SK-N-SH (cell line): Measurements from ENCODE around the gene RARRES1.

ENCODE experiments used
- CHD2 ChIP-seq: fragments of 150-350 bp; IDR thresholded peaks from 2 replicates; pipeline ENCODE4 v1.6.1; 2018; ENCODE audit warnings: low read length; ENCODE audit not compliant: partially characterized antibody
- CTCF ChIP-seq: fragments of 200-600 bp; sonication (generic); IDR thresholded peaks from 2 replicates; pipeline ENCODE4 v1.6.1; 2017; ENCODE audit warnings: antibody characterized with exemption, mild to moderate bottlenecking, moderate library complexity
- EZH2phosphoT487 ChIP-seq: fragments of 200-600 bp; sonication (generic); IDR thresholded peaks from 2 replicates; pipeline ENCODE4 v1.6.1; 2017; ENCODE audit warnings: low read depth, mixed run types, mild to moderate bottlenecking, antibody characterized with exemption, moderate library complexity, borderline replicate concordance
- FOSL2 ChIP-seq: IDR thresholded peaks from 2 replicates; pipeline ENCODE4 v1.4.0; 2012; ENCODE audit warnings: low read depth, mild to moderate bottlenecking, moderate library complexity, borderline replicate concordance
- MAX ChIP-seq: IDR thresholded peaks from 2 replicates; pipeline ENCODE4 v1.4.0; 2012; ENCODE audit warnings: low read depth
- POLR2AphosphoS5 ChIP-seq: IDR thresholded peaks from 2 replicates; pipeline ENCODE4 v1.6.1; 2012; ENCODE audit warnings: low read depth, low read length
- SIN3A ChIP-seq: IDR thresholded peaks from 2 replicates; pipeline ENCODE4 v1.6.1; 2012; ENCODE audit warnings: low read depth, mild to moderate bottlenecking, low read length, moderate library complexity, borderline replicate concordance
- SMC3 ChIP-seq: IDR thresholded peaks from 2 replicates; pipeline ENCODE4 v1.6.1; 2012; ENCODE audit warnings: low read depth, low read length, improper control_type of control experiment
- YY1 ChIP-seq: IDR thresholded peaks from 2 replicates; pipeline ENCODE4 v1.4.0; 2012; ENCODE audit warnings: low read depth, mild to moderate bottlenecking

DNA sequence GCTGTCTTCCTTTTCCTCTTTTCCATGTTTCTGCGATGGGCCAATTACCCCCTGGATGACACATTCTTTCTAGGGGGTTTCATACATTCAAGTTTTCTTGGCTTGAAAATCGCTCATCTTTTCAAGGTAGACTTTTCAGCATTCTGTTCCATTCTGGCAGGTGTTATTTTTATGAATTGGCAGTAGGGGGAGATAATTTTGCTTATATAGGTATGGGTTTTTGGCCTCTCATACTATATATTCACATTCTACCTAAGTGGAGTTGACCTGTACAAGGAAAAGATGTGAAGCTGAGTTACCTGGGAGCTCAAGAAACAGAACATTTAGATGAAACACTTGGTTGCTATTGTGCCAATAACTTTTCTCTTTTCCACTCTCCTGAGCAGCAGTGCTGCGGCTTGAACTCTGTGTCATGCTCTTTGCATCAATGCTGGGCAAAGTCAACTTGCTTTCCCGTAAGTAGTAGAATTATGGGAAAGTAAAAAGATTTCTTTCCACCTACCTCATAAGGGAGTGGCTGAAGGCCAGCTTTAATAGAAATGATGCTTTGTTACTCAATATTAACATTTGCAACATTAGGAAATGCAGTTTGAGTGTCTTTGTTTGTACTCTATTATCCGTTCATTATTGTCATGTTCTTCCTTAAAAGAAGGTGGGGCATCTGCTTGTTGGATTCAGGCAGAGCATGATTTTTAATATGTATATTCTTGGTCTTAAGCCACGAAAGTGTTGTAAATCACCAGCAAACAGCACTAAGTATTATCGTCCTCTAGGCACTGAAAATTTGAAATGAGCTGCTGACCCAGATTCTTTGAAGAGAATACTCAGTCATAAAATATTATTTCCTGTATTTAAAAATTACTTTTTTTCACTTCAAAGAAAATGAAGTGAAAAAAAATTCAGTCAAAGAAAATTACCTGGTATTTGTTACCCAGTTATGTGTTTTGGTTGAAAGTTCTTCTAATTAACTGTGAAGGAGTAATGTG is 41.9 kb upstream of the RARRES1 start:
- TF ChIP-seq CTCF (no peak), SMC3 (no peak), YY1 (no peak), CHD2 (no peak), POLR2AphosphoS5 (no peak), FOSL2 (no peak), MAX (no peak), EZH2phosphoT487 (no peak), SIN3A (no peak)
